ENCODE data around the gene MAGEA2.
"Not testable (repeated sequence)": the region's sequence is repeated elsewhere in the genome, so short reads cannot be mapped to it uniquely, and the experiment has no call there.

Gene MAGEA2

GRCh38 chrX:152706500-152706899 is 47.1 kb downstream of the MAGEA2 start:
- not testable (repeated sequence) for DNase-seq

GRCh38 chrX:152700390-152700789 is 53.3 kb downstream of the MAGEA2 start:
- not testable (repeated sequence) for DNase-seq
